HG03457 (cell line): ENCODE data around the gene RXFP1.

ENCODE experiments used
- ATAC-seq: cut with Tn5 transposase; IDR thresholded peaks from one replicate; pipeline ENCODE4 v1.9.1; 2021; ENCODE audit warnings: moderate number of reproducible peaks; ENCODE audit not compliant: unreplicated experiment

RXFP1 gene

GRCh38 chr4:158540125-158540907 is 18.6 kb downstream of the RXFP1 start:
- ATAC-seq = no peak

- no peak for ATAC-seq
These were observed 19.8 kb downstream of the RXFP1 start for GRCh38 chr4:158541506-158541905.

- ATAC-seq = no peak
These were observed 21.5 kb downstream of the RXFP1 start for GRCh38 chr4:158543191-158543590.

GRCh38 chr4:158544141-158544540 is 22.5 kb downstream of the RXFP1 start:
- ATAC-seq = no peak

DNA sequence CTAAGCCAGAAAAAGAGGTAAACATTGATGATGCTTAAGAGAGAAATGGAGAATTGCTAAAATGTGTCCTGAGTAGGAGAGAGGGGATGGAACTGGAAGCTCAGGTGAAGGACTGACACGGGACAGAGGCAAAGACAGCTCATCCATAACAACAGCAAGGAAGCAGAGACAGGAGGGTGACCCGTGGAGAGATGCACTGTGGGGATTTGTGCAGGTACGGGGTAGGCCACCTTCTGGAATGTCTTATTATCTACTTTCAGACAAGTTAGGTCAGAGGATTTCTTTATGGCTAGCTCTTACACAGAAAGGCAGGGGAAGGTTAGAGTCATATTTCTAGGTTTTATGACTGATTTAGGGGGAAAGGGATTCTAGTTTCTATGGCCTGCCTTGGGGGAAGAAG is 31.7 kb downstream of the RXFP1 start:
- ATAC-seq = no peak

- no peak for ATAC-seq
These were observed 38.6 kb downstream of the RXFP1 start for GRCh38 chr4:158560284-158560683.

- ATAC-seq = no peak
These were observed 45.2 kb downstream of the RXFP1 start for GRCh38 chr4:158566860-158567259.

DNA sequence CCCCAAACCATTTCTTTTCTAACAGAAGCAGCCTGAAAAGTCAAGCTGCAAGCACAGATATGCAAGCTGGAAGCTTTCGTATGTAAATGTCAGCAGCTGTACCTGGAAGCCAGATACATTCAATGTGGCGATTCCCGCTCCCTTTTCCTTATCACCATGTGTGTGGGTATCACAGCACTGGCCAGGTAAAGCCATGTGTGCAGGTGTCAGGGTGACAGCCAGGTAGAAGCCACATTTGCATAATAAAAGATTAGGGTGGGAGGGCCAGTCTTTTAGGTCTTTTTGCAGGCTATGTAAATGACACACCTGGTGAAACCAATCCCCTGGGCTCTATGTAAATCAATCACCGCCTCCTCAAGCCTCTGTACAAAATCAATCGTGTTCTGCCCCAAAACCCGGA is 50.1 kb downstream of the RXFP1 start:
- no peak for ATAC-seq

GRCh38 chr4:158572608-158573007 is 50.9 kb downstream of the RXFP1 start:
- no peak for ATAC-seq

DNA sequence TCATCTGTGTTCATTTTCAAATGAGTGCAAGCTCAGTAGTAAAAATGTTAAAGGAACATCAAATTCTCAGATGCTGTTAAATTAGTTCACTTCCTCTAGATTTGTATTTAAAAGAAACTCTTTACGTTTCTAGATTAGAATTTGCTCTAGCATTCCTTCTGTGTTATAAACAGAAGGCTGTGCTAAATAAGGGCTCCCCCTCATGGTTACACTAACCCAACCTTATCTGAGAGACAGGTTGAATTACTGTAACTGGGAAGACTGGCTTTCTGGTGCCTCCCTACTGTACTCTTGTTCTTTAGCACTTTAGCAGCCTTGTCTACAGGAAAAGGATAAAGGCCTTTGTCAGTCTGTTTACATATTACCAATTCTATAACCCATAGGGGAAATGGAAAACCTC is 56.8 kb downstream of the RXFP1 start:
- ATAC-seq = no peak

- no peak for ATAC-seq
These were observed 58.4 kb downstream of the RXFP1 start for GRCh38 chr4:158580064-158580463.

- no peak for ATAC-seq
These were observed 59.5 kb downstream of the RXFP1 start for GRCh38 chr4:158581161-158581560.

- no peak for ATAC-seq
These were observed 65.2 kb downstream of the RXFP1 start for GRCh38 chr4:158586881-158587280.

GRCh38 chr4:158588285-158588684 is 66.6 kb downstream of the RXFP1 start:
- no peak for ATAC-seq

DNA sequence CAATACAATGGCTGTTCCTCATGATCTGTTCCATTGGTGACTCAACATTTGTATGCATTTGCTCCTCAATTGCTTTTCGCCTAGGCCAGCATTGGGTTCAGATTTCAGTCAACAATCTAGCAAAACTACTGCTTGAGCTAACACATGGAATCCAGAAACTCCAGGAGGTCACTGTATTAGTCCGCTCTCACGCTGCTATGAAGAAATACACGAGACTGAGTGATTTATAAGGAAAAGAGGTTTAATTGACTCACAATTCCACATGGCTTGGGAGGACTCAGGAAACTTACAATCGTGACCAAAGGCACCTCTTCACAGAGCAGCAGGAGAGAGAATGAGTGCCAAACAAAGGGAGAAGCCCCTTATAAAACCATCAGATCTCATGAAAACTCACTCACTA is 67.1 kb downstream of the RXFP1 start:
- no peak for ATAC-seq

- ATAC-seq = no peak
These were observed 68.6 kb downstream of the RXFP1 start for GRCh38 chr4:158590306-158590705.

- no peak for ATAC-seq
These were observed 69.1 kb downstream of the RXFP1 start for GRCh38 chr4:158590824-158591223.

- ATAC-seq = no peak
These were observed 76.4 kb downstream of the RXFP1 start for GRCh38 chr4:158597879-158598596.

DNA sequence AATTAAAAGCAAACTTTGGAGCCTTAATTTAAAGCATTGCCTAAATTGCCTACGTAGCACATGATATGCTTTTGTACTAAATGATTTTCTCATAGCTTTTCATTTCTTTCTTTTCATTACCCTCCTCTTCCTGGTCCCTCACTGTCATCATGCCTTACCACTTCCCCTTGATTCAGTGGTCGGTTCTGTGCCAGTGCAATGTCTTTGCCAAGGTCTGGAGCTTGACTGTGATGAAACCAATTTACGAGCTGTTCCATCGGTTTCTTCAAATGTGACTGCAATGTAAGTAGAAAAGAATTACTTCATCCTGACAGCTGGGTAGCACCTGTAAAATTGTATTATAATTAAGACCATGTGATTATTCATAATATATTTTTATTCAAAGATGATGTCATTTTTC is 77.5 kb downstream of the RXFP1 start:
- no peak for ATAC-seq

- ATAC-seq = no peak
These were observed 78.2 kb downstream of the RXFP1 start for GRCh38 chr4:158599765-158600498.

- no peak for ATAC-seq
These were observed 82.7 kb downstream of the RXFP1 start for GRCh38 chr4:158604369-158604768.

GRCh38 chr4:158605393-158605792 is 83.7 kb downstream of the RXFP1 start:
- no peak for ATAC-seq
